Ovary (tissue), 9 donors: ENCODE results near the gene DNAJC21. TPM values are rescaled to one million over a fixed set of nuclear protein-coding genes. Genes with fewer than 3 reads are reported as not detected.
A peak's percentile ranks its signal among the peaks of the same experiment; 100 is the strongest.

ENCODE experiments used
- DNase-seq, 5 donors: peaks; one replicate each; pipeline ENCODE4 v3.0.0-alpha.2; 2019 to 2020
- H3K27ac ChIP-seq, 2 donors: fragments of 200-600 bp; one replicate each; pipeline versions ENCODE4 v1.5.1 to v1.8.0; 2019 to 2022
- H3K27me3 ChIP-seq: fragments of 200-600 bp; one replicate; pipeline ENCODE4 v1.8.0; 2022
- H3K36me3 ChIP-seq: fragments of 200-600 bp; sonication (generic); one replicate; pipeline ENCODE4 v1.5.1; 2019
- H3K4me1 ChIP-seq: one replicate; pipeline ENCODE4 v1.8.1; 2013; ENCODE audit warnings: mild to moderate bottlenecking, moderate library complexity; ENCODE audit not compliant: insufficient read depth
- H3K4me3 ChIP-seq: fragments of 200-600 bp; sonication (generic); one replicate; pipeline ENCODE4 v1.5.1; 2017
- H3K9me3 ChIP-seq, 2 donors: fragments of 200-600 bp in 1 of 2; sonication (generic) in 1 of 2; one replicate each; pipeline versions ENCODE4 v1.5.1 to v1.8.1; 2013 to 2019; ENCODE audit warnings: mild to moderate bottlenecking in 1 of 2, moderate library complexity in 1 of 2
- CTCF ChIP-seq, 3 donors: fragments of 450-650 bp in 2 of 3; fragments of 200-600 bp in 1 of 3; IDR thresholded peaks; one replicate each; pipeline versions ENCODE4 v1.5.1 to v1.8.0; 2016 to 2022; ENCODE audit warnings: antibody characterized with exemption in 3 of 3, mild to moderate bottlenecking in 1 of 3
- EP300 ChIP-seq: sonication (generic); formaldehyde crosslinking; IDR thresholded peaks from one replicate; pipeline ENCODE4 v1.6.1; 2017; ENCODE audit warnings: antibody characterized with exemption
- POLR2A ChIP-seq: fragments of 450-650 bp; IDR thresholded peaks from one replicate; pipeline ENCODE4 v1.6.1; 2017; ENCODE audit warnings: antibody characterized with exemption, mild to moderate bottlenecking, moderate library complexity
- WGBS, 3 donors: extraction: QIAGEN DNeasy Blood & Tissue Kit in 1 of 3; methylation state at CpG; one replicate each; pipeline versions ENCODE4 v1.1.5 to v1.1.7; 2013 to 2017; 5-methylcytosine and 5-hydroxymethylcytosine counted together
- intact Hi-C, 4 donors: fragments of 100-400 bp; cut with DNase I; formaldehyde crosslinking; loops; one replicate each; pipeline versions ENCODE4 v1.11.0 to v1.15.1; 2022 to 2023
- polyA plus RNA-seq, 2 donors: library from polyadenylated mRNA; stranded (reverse); fragments of 200-250 nt in 1 of 2; fragments of 350-450 nt in 1 of 2; fragmentation: Illumina TruSeq in 1 of 2; extraction: RNeasy Lipid Tissue Mini Kit (QIAGEN cat#74804) in 1 of 2; gene quantifications; one replicate each; pipeline ENCODE4 v1.2.3, GENCODE V29; 2013 to 2014
- total RNA-seq, 7 donors: library from RNA; depleted of rRNA in 2 of 7; stranded (reverse); fragments of >200 nt in 2 of 7; fragmentation: NEBNext Ultra II Directional in 3 of 7; extraction: Animal tissue kit (Norgen Biotek cat#: 25700) in 3 of 7; gene quantifications; one replicate each; pipeline versions ENCODE4 v1.1.0 to v1.2.4, GENCODE V29; 2016 to 2023
- donor health status: DM: no; HTN: no; CAD: no; lungs with moderate emphysema.
- donor health status: DM: no; HTN: no; CAD: no.
- donor health status: Bipolar disorder and iron deficiency.
- donor health status: DM: yes; HTN: yes; CAD: no.
- donor health status: DM: no; HTN: no; CAD: no.
- donor health status: DM: yes; HTN: yes; CAD: no.

DNAJC21 gene
- total and polyA plus RNA-seq, 9 donors = 19.4 to 38.7 (median 31.8) TPM

- H3K36me3 ChIP-seq = no peaks in the 10 kb centered on the region
- H3K27me3 ChIP-seq = no peaks in the 10 kb centered on the region
- no peak overlapping the region for H3K4me3 ChIP-seq
- no peaks in the 10 kb centered on the region for H3K4me1 ChIP-seq
- TF ChIP-seq POLR2A (no peak), CTCF (IDR thresholded peaks at IDR 0.05) (no peak), EP300 (no peak)
- no peak overlapping the region for H3K27ac ChIP-seq
- H3K9me3 ChIP-seq = no peaks in the 10 kb centered on the region
- intact Hi-C loops = loop anchor here in 3 of 4 donors (2.0 to 5.0 kb wide), 3 partner anchors 375 to 415 kb away; no protein-coding TSS in a partner anchor
- DNase-seq = no peak
Measured at GRCh38 chr5:34897646-34898045, 31.7 kb upstream of the DNAJC21 start.

- 0% methylated on average over 3 of the region's 3 CpGs for WGBS, 3 donors
- Histone ChIP-seq H3K4me3 (no peak overlapping the region), H3K36me3 (no peaks in the 10 kb centered on the region), H3K4me1 (no peaks in the 10 kb centered on the region), H3K27ac (no peak overlapping the region), H3K9me3 (no peaks in the 10 kb centered on the region), H3K27me3 (no peaks in the 10 kb centered on the region)
- intact Hi-C loops = loop anchor here in 3 of 4 donors (2.0 to 5.0 kb wide), 3 partner anchors 376 to 416 kb away; no protein-coding TSS in a partner anchor
- TF ChIP-seq POLR2A (no peak), CTCF (IDR thresholded peaks at IDR 0.05) (peak; percentile 57 to 79 (median 63))
- peak; percentile 52 to 74 (median 68) for DNase-seq
Measured at GRCh38 chr5:34898258-34898895, 31.0 kb upstream of the DNAJC21 start.

DNA sequence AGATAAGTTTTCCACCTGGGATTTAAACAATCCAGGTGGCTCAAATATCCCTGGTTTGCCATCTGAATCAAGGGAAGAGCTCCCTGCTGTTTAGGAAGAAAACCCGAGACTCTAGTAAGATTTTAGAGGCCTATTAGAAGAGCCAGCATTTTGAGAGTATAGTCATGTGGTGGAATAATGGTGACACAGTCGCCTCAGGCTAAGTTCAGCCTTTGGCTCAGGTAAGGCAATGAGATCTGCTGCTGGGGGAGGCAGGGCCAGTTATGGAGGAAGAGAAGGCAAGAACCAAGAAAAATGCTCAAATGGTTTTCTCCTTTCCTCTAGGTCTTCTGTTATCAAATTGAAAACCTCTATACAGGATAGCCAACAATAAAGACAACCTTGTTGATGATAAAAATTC, 30.3 kb upstream of the DNAJC21 start:
- no peak overlapping the region for H3K4me3 ChIP-seq
- H3K9me3 ChIP-seq = no peaks in the 10 kb centered on the region
- H3K36me3 ChIP-seq = no peaks in the 10 kb centered on the region
- H3K4me1 ChIP-seq = no peaks in the 10 kb centered on the region
- 95 to 96% (median 96%) methylated on average over 2 of the region's 2 CpGs for WGBS, 3 donors
- intact Hi-C loops = loop anchor here in 3 of 4 donors (2.0 to 5.0 kb wide), 3 partner anchors 376 to 417 kb away; no protein-coding TSS in a partner anchor
- TF ChIP-seq POLR2A (no peak), CTCF (IDR thresholded peaks at IDR 0.05) (no peak), EP300 (no peak)
- no peak for DNase-seq
- no peaks in the 10 kb centered on the region for H3K27me3 ChIP-seq
- no peak overlapping the region for H3K27ac ChIP-seq

DNA sequence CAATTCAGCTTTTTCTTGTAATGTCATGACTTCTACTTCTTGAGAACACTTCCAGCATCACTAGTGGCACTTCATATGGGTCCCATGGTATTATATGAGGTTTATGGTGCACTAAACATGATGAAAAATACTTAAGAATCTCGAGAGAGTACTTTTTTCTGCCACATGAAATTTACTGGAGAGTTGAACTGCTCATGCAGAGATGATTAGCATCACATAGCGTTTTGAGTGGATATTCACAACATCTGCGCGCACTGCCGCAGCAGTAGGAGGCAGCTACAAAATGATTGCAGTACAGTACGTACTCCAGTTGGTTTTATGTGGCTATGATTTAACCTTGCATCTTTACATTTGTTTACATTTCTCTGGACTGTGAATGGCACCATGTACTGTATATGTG, 28.7 kb upstream of the DNAJC21 start:
- intact Hi-C loops = no loop called here
- Histone ChIP-seq H3K27ac (no peak overlapping the region), H3K4me3 (no peak overlapping the region), H3K36me3 (no peaks in the 10 kb centered on the region), H3K4me1 (no peaks in the 10 kb centered on the region), H3K9me3 (no peaks in the 10 kb centered on the region), H3K27me3 (no peaks in the 10 kb centered on the region)
- TF ChIP-seq EP300 = no peak
- TF ChIP-seq POLR2A = no peak
- TF ChIP-seq CTCF (IDR thresholded peaks at IDR 0.05) = no peak
- 90 to 91% (median 91%) methylated on average over 6 of the region's 6 CpGs for WGBS, 3 donors
- DNase-seq = no peak
